Adrenal gland (tissue), 5 donors: Measurements from ENCODE around the gene ZNF608.

ENCODE experiments used
- POLR2A ChIP-seq, 2 donors: fragments of 450-650 bp; IDR thresholded peaks; one replicate each; pipeline ENCODE4 v1.6.1; 2017; ENCODE audit warnings: antibody characterized with exemption in 2 of 2, mild to moderate bottlenecking in 2 of 2, moderate library complexity in 1 of 2
- TF ChIP-seq, protein P1 (sequence below), 6 experiments: fragments of 450-650 bp in 4 of 6; fragments of 200-600 bp in 2 of 6; sonication (generic) in 1 of 6; IDR thresholded peaks; 1 replicate in 5 of 6; 2 replicates in 1 of 6; pipeline versions ENCODE4 v1.5.1 to v1.8.0; 2016 to 2021; ENCODE audit warnings: antibody characterized with exemption in 6 of 6, mild to moderate bottlenecking in 2 of 6, moderate library complexity in 1 of 6
- donor health status: DM: no; HTN: no; CAD: no.

DNA sequence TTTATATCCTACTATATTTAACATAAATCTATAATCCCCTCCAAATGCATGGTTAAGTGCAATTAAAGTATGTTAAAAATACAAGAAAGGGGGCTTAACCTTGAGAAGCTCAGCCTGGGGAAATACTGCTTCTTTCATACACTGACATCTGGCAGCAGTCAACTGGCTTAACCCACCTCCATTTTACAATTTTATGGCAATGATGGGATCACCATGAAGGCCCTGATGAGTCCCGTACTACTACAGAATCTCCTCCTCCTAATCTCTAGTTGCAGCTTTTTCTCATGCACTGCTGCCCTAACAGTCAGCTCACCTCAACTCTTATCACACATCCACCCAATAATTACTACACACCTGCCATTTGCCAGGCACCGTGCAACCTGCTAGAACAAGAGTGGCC lies 40.9 kb downstream of the ZNF608 start:
- TF ChIP-seq, protein P1, sequence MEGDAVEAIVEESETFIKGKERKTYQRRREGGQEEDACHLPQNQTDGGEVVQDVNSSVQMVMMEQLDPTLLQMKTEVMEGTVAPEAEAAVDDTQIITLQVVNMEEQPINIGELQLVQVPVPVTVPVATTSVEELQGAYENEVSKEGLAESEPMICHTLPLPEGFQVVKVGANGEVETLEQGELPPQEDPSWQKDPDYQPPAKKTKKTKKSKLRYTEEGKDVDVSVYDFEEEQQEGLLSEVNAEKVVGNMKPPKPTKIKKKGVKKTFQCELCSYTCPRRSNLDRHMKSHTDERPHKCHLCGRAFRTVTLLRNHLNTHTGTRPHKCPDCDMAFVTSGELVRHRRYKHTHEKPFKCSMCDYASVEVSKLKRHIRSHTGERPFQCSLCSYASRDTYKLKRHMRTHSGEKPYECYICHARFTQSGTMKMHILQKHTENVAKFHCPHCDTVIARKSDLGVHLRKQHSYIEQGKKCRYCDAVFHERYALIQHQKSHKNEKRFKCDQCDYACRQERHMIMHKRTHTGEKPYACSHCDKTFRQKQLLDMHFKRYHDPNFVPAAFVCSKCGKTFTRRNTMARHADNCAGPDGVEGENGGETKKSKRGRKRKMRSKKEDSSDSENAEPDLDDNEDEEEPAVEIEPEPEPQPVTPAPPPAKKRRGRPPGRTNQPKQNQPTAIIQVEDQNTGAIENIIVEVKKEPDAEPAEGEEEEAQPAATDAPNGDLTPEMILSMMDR (IDR thresholded peaks at IDR 0.05), result no peak
- TF ChIP-seq POLR2A (IDR thresholded peaks at IDR 0.05), result no peak
